ENCODE measurements around the gene CNTNAP4. TPM values are rescaled to one million over a fixed set of nuclear protein-coding genes. Genes with fewer than 3 reads are reported as not detected.

The CNTNAP4 gene
- total and polyA plus RNA-seq, 2 of the 13 experiments (the other 11 are each of a cell fraction or from before 2014, with no cell fraction given), result not detected

GRCh38 chr16:76241755-76242154 lies 35.4 kb upstream of the CNTNAP4 start:
- Histone ChIP-seq H3K9me3 (ENCODE audit: low read length) (no peaks in the 10 kb centered on the region), H3K4me3 (replicated peaks in 1 of 3; ENCODE audit: insufficient read depth in 1 of 3, low read depth in 2 of 3, low read length in 3 of 3) (no peak overlapping the region), H3K4me2 (ENCODE audit: low read depth, low read length) (no peak overlapping the region), H3K36me3 (replicated peaks in 1 of 2; ENCODE audit: control insufficient read depth in 1 of 2, insufficient read depth in 2 of 2, low read length in 2 of 2) (no peaks in the 10 kb centered on the region), H3K4me1 (ENCODE audit: insufficient read depth, low read length) (no peaks in the 10 kb centered on the region), H3K27me3 (ENCODE audit: control insufficient read depth in 1 of 2, insufficient read depth in 2 of 2, low read length in 2 of 2) (no peaks in the 10 kb centered on the region), H3K9ac (ENCODE audit: insufficient read depth, low read depth, low read length) (no peak overlapping the region), H3K79me2 (ENCODE audit: insufficient read depth, low read length) (no peaks in the 10 kb centered on the region), H4K20me1 (ENCODE audit: insufficient read depth, low read length) (no peaks in the 10 kb centered on the region), H3K27ac (ENCODE audit: extremely low read length, insufficient read depth, low read length) (no peak overlapping the region), H2AFZ (ENCODE audit: low read length) (no peak overlapping the region)
- ChIA-PET CTCF (ENCODE audit: low intra/inter-chr PET ratio, low total read pairs) (no interaction called here), POLR2A (no interaction called here)
- in situ Hi-C loops (cut with HindIII; ENCODE audit: extremely low pct_ligation_motif_present, low pct_unique_long_range_greater_than_20kb) (no loop called here), intact Hi-C loops (cut with micrococcal nuclease; ENCODE audit: unreplicated experiment) (no loop called here)
- WGBS (ENCODE audit: low lambda C conversion rate), result 9% methylated on average over 2 of the region's 2 CpGs
- no TSS peak for BruUV-seq (replicated peaks)
- TF ChIP-seq ZNF768 (CRISPR knock-in tag; IDR thresholded peaks at IDR 0.05) (no peak), ZNF629 (CRISPR knock-in tag; conservative IDR thresholded peaks at IDR 0.05) (no peak), JUND (CRISPR knock-in tag; IDR thresholded peaks at IDR 0.05) (no peak), FOXO4 (CRISPR knock-in tag; conservative IDR thresholded peaks at IDR 0.05) (no peak)
- TF ChIP-seq, protein P1, sequence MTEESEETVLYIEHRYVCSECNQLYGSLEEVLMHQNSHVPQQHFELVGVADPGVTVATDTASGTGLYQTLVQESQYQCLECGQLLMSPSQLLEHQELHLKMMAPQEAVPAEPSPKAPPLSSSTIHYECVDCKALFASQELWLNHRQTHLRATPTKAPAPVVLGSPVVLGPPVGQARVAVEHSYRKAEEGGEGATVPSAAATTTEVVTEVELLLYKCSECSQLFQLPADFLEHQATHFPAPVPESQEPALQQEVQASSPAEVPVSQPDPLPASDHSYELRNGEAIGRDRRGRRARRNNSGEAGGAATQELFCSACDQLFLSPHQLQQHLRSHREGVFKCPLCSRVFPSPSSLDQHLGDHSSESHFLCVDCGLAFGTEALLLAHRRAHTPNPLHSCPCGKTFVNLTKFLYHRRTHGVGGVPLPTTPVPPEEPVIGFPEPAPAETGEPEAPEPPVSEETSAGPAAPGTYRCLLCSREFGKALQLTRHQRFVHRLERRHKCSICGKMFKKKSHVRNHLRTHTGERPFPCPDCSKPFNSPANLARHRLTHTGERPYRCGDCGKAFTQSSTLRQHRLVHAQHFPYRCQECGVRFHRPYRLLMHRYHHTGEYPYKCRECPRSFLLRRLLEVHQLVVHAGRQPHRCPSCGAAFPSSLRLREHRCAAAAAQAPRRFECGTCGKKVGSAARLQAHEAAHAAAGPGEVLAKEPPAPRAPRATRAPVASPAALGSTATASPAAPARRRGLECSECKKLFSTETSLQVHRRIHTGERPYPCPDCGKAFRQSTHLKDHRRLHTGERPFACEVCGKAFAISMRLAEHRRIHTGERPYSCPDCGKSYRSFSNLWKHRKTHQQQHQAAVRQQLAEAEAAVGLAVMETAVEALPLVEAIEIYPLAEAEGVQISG (CRISPR knock-in tag; IDR thresholded peaks at IDR 0.05), result no peak
- FAIRE-seq (no peak), DNase-seq (ENCODE audit: low spot score) (no peak), ATAC-seq (no peak)

Measured in HepG2 (cell line).